Pancreas (tissue), 10 donors: Measurements from ENCODE around the gene CALM1. TPM values are rescaled to one million over a fixed set of nuclear protein-coding genes. Genes with fewer than 3 reads are reported as not detected.
A peak's percentile ranks its signal among the peaks of the same experiment; 100 is the strongest.

Experiments
- ATAC-seq, 4 donors: fragments of 200-7000 bp; cut with Tn5 transposase; one replicate each; pipeline versions ENCODE4 v1.8.0 to v1.9.1; 2020; ENCODE audit warnings: mild to moderate bottlenecking in 4 of 4, moderate library complexity in 4 of 4
- DNase-seq, 6 donors: peaks; one replicate each; pipeline ENCODE4 v3.0.0-alpha.2; 2020
- FAIRE-seq: peaks from 2 replicates; lab custom pipeline; 2012; peaks lifted over from hg19 to GRCh38; lab: Jason Lieb, UNC
- H3K27ac ChIP-seq, 4 donors: fragments of 200-600 bp; sonication (generic); 1 replicate in 3 of 4; 2 replicates in 1 of 4; pipeline versions ENCODE4 v1.5.0 to v1.8.0; 2020
- H3K27me3 ChIP-seq, 4 donors: fragments of 200-600 bp; one replicate each; pipeline ENCODE4 v1.8.0; 2021
- H3K36me3 ChIP-seq, 3 donors: fragments of 200-600 bp; sonication (generic) in 1 of 3; one replicate each; pipeline versions ENCODE4 v1.5.0 to v1.8.0; 2020 to 2021
- H3K4me1 ChIP-seq, 3 donors: fragments of 200-600 bp; one replicate each; pipeline ENCODE4 v1.8.0; 2021
- H3K4me3 ChIP-seq, 4 donors: fragments of 200-600 bp; sonication (generic) in 2 of 4; one replicate each; pipeline versions ENCODE4 v1.5.0 to v1.8.0; 2020 to 2021
- H3K9me3 ChIP-seq, 4 donors: fragments of 200-600 bp; one replicate each; pipeline ENCODE4 v1.8.0; 2021
- WGBS, 2 donors: extraction: QIAGEN DNeasy Blood & Tissue Kit; methylation state at CpG; one replicate each; pipeline ENCODE4 v1.1.7; 2013; 5-methylcytosine and 5-hydroxymethylcytosine counted together
- intact Hi-C, 3 donors: fragments of 100-400 bp; cut with DNase I; formaldehyde crosslinking; loops; one replicate each; pipeline versions ENCODE4 v1.11.1 to v1.14.2; 2022
- polyA plus RNA-seq, 2 donors: library from polyadenylated mRNA; stranded (reverse); fragments of 200-250 nt; gene quantifications; one replicate each; pipeline ENCODE4 v1.2.3, GENCODE V29; 2013
- total RNA-seq, 6 donors: library from RNA; stranded (reverse); fragmentation: NEBNext Ultra II Directional in 4 of 6; extraction: Animal tissue kit (Norgen Biotek cat#: 25700) in 4 of 6; gene quantifications; one replicate each; pipeline versions ENCODE4 v1.2.1 to v1.2.4, GENCODE V29; 2021 to 2023
- TF ChIP-seq, protein P1 (sequence below), 4 donors: fragments of 200-600 bp; sonication (generic) in 3 of 4; IDR thresholded peaks; one replicate each; pipeline versions ENCODE4 v1.5.0 to v1.8.0; 2021; ENCODE audit warnings: antibody characterized with exemption in 4 of 4
- donor health status: healthy with polysubstance abuse.
- donor health status: DM: no; HTN: no; CAD: no; lungs with moderate emphysema.
- donor health status: DM: no; HTN: no; CAD: no.
- donor health status: control.
- donor health status: control.
- donor health status: Bipolar disorder and iron deficiency.
- donor health status: DM: yes; HTN: yes; CAD: no.
- donor health status: DM: no; HTN: no; CAD: no.
- donor health status: DM: no; HTN: no; CAD: no.
- donor health status: DM: yes; HTN: yes; CAD: no.

The CALM1 gene
- total and polyA plus RNA-seq, 8 donors: 104 to 181 (median 141) TPM

DNA sequence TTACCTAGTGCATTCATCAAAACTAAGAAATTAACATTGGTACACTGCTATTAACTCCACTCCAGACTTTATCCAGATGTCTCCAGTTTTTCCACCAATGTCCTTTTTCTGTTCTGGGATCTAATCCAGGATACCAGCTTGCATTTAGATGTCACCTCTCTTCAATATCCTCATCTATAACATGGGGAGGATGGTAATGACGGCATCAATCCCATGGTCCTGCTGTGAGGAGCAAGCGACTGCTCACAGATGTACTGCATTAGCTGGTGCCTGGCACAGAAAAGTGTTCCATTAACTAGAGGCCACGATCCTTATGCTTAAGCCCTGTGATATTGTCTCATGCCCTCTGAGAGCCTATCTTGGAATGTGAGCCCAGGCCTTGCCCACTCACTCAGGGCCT lies 53.8 kb downstream of the CALM1 start:
- ATAC-seq: no peak

DNA sequence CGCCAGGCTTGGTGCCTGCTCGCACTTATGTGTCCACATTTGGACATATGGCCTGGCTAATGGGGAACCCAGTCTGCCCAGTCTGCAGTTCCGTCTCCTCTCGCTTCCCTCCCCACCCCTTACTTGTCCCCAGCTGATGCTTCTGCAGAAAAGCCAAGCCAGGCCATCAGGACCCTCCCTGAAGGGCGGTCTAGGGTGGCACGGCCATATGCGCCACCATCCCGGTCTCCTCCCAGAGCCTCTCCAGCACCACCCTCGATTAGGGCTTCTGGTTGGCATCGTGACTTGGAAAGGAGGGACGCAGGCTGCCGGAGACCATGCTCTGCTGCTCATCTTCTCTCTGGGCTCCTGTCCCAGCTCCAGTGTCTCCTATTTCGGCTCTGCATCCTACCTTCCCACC lies 54.6 kb downstream of the CALM1 start:
- no peak for ATAC-seq
- no peaks in the 10 kb centered on the region for H3K9me3 ChIP-seq
- H3K36me3 ChIP-seq: no peaks in the 10 kb centered on the region
- H3K4me3 ChIP-seq: no peak overlapping the region
- DNase-seq: no peak
- 89 to 91% methylated on average over 13 of the region's 13 CpGs for WGBS, 2 donors
- H3K27ac ChIP-seq: no peak overlapping the region
- H3K27me3 ChIP-seq: no peaks in the 10 kb centered on the region
- FAIRE-seq: no peak
- TF ChIP-seq, protein P1, sequence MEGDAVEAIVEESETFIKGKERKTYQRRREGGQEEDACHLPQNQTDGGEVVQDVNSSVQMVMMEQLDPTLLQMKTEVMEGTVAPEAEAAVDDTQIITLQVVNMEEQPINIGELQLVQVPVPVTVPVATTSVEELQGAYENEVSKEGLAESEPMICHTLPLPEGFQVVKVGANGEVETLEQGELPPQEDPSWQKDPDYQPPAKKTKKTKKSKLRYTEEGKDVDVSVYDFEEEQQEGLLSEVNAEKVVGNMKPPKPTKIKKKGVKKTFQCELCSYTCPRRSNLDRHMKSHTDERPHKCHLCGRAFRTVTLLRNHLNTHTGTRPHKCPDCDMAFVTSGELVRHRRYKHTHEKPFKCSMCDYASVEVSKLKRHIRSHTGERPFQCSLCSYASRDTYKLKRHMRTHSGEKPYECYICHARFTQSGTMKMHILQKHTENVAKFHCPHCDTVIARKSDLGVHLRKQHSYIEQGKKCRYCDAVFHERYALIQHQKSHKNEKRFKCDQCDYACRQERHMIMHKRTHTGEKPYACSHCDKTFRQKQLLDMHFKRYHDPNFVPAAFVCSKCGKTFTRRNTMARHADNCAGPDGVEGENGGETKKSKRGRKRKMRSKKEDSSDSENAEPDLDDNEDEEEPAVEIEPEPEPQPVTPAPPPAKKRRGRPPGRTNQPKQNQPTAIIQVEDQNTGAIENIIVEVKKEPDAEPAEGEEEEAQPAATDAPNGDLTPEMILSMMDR (IDR thresholded peaks at IDR 0.05): no peak
- intact Hi-C loops: no loop called here
- H3K4me1 ChIP-seq: no peaks in the 10 kb centered on the region

More for the DNA sequence above, 53.8 kb downstream of the CALM1 start:
- intact Hi-C loops: no loop called here
- WGBS, 2 donors: 83 to 89% methylated on average over 3 of the region's 3 CpGs
- H3K27me3 ChIP-seq: no peaks in the 10 kb centered on the region
- TF ChIP-seq, protein P1 (IDR thresholded peaks at IDR 0.05): no peak
- no peak overlapping the region for H3K4me3 ChIP-seq
- DNase-seq: no peak
- no peaks in the 10 kb centered on the region for H3K9me3 ChIP-seq
- no peak overlapping the region for H3K27ac ChIP-seq
- H3K4me1 ChIP-seq: no peaks in the 10 kb centered on the region
- no peaks in the 10 kb centered on the region for H3K36me3 ChIP-seq
- FAIRE-seq: no peak

DNA sequence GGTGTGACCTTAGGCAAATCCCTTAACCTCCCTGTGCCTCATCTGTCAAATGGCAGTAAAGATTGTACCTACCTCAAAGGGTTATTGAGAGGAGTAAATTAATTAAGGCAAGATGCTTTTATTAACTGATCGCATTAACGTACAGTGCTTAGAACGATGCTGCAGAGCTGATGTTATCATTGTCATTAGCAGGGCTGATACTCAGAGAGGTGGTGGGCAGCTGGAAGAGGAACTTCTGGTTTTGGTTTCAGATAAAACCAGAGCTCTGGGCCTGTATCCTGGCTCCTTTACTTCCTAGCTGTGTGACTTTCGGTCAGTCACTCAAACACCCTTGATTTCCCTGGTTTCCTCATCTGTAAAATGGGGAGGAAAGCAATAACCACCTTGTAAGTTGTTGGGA lies 55.1 kb downstream of the CALM1 start:
- no peak for ATAC-seq
- Histone ChIP-seq H3K9me3 (no peaks in the 10 kb centered on the region), H3K27me3 (no peaks in the 10 kb centered on the region), H3K27ac (no peak overlapping the region), H3K36me3 (no peaks in the 10 kb centered on the region), H3K4me1 (no peaks in the 10 kb centered on the region), H3K4me3 (no peak overlapping the region)
- WGBS, 2 donors: 79 to 87% methylated on average over 4 of the region's 4 CpGs
- no peak for DNase-seq
- FAIRE-seq: no peak
- TF ChIP-seq, protein P1 (IDR thresholded peaks at IDR 0.05): no peak
- intact Hi-C loops: no loop called here

DNA sequence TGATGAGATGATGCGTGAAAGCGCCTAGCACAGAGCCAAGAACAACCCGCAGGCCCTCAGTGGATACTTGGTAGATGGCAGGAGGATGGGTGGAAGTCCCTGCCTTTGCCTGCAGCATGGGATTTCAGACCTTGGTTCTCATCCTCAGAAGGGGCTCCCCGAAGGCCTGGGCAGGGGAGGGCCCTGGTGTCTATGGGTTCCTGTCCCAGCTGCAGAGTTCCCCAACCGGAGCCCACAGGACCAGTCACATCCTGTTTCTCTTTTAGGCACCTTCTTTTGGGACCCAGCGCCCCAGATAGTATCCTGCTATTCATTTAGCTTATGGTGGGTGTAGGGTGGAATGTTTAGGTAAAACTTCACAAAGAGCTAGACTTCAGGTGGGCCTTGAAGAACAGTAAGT lies 55.5 kb downstream of the CALM1 start:
- WGBS, 2 donors: 87 to 93% methylated on average over 6 of the region's 6 CpGs
- H3K4me3 ChIP-seq: no peak overlapping the region
- intact Hi-C loops: no loop called here
- H3K27me3 ChIP-seq: no peaks in the 10 kb centered on the region
- FAIRE-seq: no peak
- no peak for DNase-seq
- no peak overlapping the region for H3K27ac ChIP-seq
- no peaks in the 10 kb centered on the region for H3K36me3 ChIP-seq
- ATAC-seq: no peak
- H3K4me1 ChIP-seq: no peaks in the 10 kb centered on the region
- TF ChIP-seq, protein P1 (IDR thresholded peaks at IDR 0.05): no peak
- H3K9me3 ChIP-seq: no peaks in the 10 kb centered on the region

DNA sequence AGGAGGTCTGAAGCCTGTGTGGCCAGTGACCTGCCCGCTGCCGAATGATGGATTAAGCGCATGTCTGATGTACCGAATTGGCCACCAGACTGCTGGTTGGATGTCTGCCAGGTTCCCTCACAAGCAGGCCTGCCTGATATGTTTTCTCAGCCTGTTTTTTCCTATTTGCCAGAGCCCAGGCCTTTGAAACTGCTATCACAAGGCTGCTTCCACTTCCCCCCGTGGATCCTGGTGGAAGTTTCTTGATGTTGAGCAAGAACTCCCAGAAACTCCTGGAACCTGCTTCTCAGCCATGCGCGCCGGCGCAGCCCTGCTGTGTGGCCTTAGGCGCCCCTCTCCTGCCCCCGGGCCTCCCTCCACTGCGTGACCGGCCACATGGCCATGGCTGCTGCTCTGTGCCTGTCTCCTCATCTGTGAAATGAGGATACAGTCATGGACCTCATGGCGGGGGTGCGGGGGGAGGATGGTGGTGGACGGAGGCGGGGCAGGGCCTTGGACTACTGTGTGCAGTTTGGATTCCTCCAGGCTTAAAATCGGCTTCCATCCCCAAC lies 56.6 kb downstream of the CALM1 start:
- Histone ChIP-seq H3K27me3 (no peaks in the 10 kb centered on the region), H3K9me3 (no peaks in the 10 kb centered on the region), H3K27ac (peak overlapping the region in 2 of 4 donors; percentile 51 to 52), H3K4me1 (no peaks in the 10 kb centered on the region), H3K36me3 (no peaks in the 10 kb centered on the region), H3K4me3 (no peak overlapping the region)
- peak; percentile 12 to 32 (median 20) for ATAC-seq
- intact Hi-C loops: no loop called here
- 65 to 76% methylated on average over 18 of the region's 18 CpGs for WGBS, 2 donors
- no peak for FAIRE-seq
- DNase-seq: peak in 3 of 6 donors; percentile 30 to 51 (median 47)
- TF ChIP-seq, protein P1 (IDR thresholded peaks at IDR 0.05): no peak
